ENCODE data around the gene WDR33.

DNA sequence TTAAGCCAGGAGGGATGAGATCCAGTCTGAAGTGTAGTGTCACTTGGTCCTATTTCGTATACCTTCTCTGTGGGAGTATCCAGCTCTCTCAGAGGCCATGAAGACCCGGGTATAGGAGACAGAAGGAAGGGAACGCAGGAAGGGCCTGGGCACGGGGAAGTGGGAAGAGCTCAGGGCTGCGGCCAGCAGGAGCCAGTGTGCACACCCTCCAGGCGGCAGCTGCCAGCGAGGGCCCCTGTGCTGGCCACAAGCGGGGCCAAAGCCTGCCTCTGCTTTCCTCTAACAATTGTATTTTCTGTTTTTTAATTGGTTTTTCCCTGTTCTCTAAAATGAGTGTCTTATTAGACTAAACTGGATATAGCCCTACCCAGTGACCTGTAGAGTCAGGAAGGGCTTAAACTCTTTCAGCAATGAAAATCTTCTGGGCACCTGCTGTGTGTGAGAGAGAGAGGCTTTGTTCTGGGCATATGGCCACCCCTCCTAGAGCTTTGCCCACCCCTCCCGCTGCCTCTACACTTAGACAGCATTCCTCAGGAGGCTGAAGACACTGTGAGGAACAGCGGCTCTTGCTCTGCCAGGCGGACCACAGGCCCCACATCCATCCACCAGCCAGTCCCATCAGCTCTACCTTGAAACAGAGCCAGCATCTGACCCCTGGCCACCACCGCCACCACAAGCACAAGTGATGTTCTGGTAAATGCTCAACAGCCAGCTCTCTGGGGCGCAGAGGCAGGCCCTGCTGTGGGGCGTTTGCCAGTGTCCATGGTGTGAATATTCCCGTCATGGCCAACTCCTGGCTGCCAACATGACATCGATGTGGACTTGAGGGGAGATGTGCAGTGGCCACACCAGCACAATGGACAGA lies 155.5 kb downstream of the WDR33 start:
- no peak for TF ChIP-seq CTCF (IDR thresholded peaks at IDR 0.05)
- no peak for TF ChIP-seq POLR2A (IDR thresholded peaks at IDR 0.05)

Data from right lobe of liver (tissue), 4 donors.